Measurements from ENCODE around the gene IL4I1.

The IL4I1 gene

DNA sequence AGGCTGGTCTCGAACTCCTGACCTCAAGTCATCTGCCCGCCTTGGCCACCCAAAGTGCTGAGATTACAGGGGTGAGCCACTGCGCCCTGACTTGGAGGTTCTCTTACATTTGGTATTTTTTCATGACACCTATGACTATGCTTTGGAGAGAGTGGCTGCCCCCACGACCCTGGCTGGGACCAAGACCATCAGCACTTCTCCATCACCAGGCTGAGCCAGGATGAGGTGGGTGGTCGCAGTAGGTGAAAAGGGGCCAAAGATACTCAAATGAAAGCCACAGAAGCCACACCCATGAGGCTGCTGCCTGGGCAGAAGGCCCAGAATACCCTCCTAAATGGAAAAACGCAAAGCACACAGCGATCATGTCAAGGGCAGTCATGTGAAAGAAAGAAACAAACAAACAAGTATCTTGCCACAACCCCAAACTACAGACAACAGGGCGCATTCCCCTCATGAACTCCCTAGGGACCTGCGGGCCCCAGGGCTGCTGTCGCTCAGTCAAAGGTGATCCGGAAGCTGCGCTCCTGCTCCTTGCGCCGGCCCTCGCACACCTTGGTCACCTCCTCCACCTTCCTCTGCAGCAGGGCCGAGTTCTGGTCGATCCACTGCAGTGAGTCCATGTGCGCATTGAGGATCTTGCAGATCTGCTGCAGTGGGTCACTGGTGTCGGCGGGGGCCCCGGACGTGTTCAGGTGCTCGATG is 11.2 kb upstream of the IL4I1 start:
- peaks cover 67% of the 10 kb centered on the region for H3K36me3 ChIP-seq
- H3K9me3 ChIP-seq, result no peaks in the 10 kb centered on the region
- no peaks in the 10 kb centered on the region for H3K27me3 ChIP-seq
- no peak overlapping the region for H3K4me3 ChIP-seq (ENCODE audit: low read depth, low read length)
- TF ChIP-seq, protein P1, sequence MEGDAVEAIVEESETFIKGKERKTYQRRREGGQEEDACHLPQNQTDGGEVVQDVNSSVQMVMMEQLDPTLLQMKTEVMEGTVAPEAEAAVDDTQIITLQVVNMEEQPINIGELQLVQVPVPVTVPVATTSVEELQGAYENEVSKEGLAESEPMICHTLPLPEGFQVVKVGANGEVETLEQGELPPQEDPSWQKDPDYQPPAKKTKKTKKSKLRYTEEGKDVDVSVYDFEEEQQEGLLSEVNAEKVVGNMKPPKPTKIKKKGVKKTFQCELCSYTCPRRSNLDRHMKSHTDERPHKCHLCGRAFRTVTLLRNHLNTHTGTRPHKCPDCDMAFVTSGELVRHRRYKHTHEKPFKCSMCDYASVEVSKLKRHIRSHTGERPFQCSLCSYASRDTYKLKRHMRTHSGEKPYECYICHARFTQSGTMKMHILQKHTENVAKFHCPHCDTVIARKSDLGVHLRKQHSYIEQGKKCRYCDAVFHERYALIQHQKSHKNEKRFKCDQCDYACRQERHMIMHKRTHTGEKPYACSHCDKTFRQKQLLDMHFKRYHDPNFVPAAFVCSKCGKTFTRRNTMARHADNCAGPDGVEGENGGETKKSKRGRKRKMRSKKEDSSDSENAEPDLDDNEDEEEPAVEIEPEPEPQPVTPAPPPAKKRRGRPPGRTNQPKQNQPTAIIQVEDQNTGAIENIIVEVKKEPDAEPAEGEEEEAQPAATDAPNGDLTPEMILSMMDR (IDR thresholded peaks at IDR 0.05; ENCODE audit: low read depth, low read length), result no peak
- H3K4me1 ChIP-seq, result no peaks in the 10 kb centered on the region
- DNase-seq, result no peak

DNA sequence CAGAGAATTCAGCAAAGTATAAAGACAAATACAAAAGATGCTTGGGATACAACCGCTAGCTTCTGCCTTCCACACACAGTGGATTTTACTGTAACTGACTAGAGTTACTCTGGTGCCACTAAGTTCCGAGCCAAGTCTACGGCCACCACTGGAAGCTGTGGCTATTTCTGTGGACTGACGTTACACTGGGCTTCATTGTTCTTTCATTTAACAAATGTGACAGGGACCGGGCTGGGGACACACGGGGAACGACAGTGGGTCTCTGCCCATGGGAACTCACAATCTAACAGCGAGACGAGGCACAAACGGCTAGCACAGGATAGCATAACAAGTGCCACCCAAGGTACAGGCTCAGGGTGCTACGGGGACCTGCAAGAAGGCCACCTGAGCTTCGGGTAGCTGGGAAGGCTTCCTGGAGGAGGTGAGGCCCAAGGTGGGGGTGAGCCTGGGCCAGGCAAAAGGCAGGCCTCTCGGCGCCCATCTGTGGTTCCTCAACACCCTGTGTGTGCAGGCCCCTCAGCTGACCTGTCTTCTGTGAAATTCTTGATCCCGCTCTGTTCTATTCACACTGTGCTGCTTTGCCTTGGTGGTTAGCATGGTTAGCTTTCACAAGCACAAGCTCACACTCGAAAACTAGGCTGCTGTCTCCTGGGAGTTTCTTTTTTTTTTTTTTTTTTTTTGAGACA is 10.3 kb upstream of the IL4I1 start:
- DNase-seq, result no peak
- Histone ChIP-seq H3K9me3 (no peaks in the 10 kb centered on the region), H3K27me3 (no peaks in the 10 kb centered on the region), H3K4me3 (ENCODE audit: low read depth, low read length) (no peak overlapping the region), H3K4me1 (no peaks in the 10 kb centered on the region), H3K36me3 (peaks cover 58% of the 10 kb centered on the region)
- TF ChIP-seq, protein P1 (IDR thresholded peaks at IDR 0.05; ENCODE audit: low read depth, low read length), result no peak

DNA sequence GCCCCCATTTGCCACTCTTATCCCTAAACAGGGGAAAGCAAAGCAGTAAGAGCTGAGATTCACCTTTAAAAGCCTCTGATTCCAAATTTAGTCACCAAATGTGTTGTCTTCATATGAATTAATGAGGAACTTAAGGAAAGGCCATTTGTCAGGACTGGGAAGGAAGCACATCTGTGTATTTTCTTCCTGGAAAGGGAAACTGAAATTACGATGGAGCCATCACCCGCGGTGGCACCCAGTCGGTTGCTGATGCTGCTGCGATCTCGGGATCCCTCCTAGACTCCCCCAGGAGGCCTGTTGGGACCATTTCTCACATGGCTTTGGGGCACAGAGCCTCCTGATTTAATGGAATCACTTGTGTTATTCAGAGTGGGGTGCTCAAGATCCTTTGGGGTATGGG is 7.4 kb upstream of the IL4I1 start:
- no peak for DNase-seq
- Histone ChIP-seq H3K36me3 (peaks cover 32% of the 10 kb centered on the region), H3K27me3 (no peaks in the 10 kb centered on the region), H3K9me3 (no peaks in the 10 kb centered on the region), H3K4me3 (ENCODE audit: low read depth, low read length) (no peak overlapping the region), H3K4me1 (no peaks in the 10 kb centered on the region)
- TF ChIP-seq, protein P1 (IDR thresholded peaks at IDR 0.05; ENCODE audit: low read depth, low read length), result no peak

DNA sequence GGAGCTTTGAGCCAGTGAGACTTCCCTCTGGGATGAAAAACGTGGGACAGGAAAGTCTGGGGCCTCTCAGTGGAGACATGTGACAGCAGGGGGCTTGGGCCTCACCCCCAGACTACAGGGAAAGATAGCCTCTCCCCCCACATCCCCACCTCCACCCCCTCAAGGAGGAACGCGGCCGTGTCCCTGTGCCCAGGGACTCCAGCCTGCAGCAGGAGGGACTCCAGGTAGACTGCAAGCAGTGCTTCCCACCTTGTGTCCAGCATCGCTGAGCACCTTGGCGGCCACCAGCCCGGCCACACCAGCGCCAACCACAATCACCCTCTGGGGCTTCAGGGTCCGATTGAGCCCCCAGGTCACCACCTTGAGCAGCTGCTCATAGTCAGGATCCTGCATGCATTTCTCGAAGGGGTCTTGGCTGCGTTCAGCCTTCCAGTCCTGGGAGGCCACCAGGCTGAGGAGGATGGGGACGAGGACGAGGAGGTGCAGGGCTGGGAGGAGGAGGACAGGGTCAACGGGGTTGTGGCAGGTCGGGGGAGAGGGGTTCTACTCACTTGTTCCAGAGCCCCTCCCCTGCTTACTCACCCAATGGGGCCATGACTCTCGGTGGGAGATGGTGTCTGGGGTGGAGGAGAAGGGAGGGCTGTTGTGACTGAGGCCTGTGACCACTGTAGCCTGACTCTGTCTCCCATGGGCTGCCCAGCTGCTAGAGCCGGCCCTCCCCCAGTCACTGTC is 955 bp downstream of the IL4I1 start:
- no peak overlapping the region for H3K4me3 ChIP-seq (ENCODE audit: low read depth, low read length)
- TF ChIP-seq, protein P1 (IDR thresholded peaks at IDR 0.05; ENCODE audit: low read depth, low read length), result no peak
- H3K27me3 ChIP-seq, result no peaks in the 10 kb centered on the region
- no peaks in the 10 kb centered on the region for H3K36me3 ChIP-seq
- DNase-seq, result no peak
- no peaks in the 10 kb centered on the region for H3K9me3 ChIP-seq
- peaks cover 6% of the 10 kb centered on the region; the same call in 1 of the 2 replicates for H3K4me1 ChIP-seq

DNA sequence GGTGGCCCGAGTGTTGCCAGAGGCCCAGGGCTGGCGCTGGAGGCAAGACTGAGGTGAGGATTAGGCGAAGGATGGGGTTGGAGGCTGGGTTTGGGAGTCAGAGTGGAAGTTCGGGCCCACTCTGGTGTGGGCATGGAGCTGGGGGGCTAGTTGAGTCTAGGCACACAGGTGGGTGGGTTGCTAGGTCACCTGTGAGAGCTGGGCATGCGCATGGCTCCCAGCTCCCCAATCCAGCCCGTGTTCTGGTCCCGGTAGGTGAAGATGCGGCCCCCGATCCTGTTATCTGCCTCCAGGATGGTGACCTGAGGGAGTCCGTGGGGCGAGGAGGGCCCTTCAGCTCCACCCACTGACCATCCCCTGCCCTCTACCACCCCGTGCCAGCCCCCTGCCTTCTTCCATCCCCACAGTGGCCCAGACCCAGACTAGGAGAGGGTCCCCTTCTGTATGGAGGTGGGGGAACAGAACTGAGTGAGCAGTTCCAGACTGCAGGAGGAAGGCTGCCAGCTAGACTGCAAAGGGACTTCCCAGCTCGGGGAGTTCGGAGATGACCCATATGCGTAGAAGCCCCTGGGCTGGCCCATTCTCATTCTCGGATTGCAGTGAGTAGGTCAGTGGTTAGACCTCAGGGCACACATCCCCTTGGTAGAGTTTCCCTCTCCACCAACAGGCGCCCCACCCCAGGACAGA is 1.7 kb downstream of the IL4I1 start:
- H3K36me3 ChIP-seq, result no peaks in the 10 kb centered on the region
- peaks cover 6% of the 10 kb centered on the region; the same call in 1 of the 2 replicates for H3K4me1 ChIP-seq

More for the DNA sequence above, 1.7 kb downstream of the IL4I1 start:
- no peak overlapping the region for H3K4me3 ChIP-seq (ENCODE audit: low read depth, low read length)
- TF ChIP-seq, protein P1 (IDR thresholded peaks at IDR 0.05; ENCODE audit: low read depth, low read length), result no peak
- H3K27me3 ChIP-seq, result no peaks in the 10 kb centered on the region
- DNase-seq, result no peak
- no peaks in the 10 kb centered on the region for H3K9me3 ChIP-seq

Data from BE2C (cell line).